GM12878 (cell line): ENCODE results near the gene CTXND2.

Experiments
- BHLHE40 ChIP-seq, 2 experiments: fragments of 450-650 bp in 1 of 2; IDR thresholded peaks; 2 replicates each; pipeline ENCODE4 v1.6.1; 2011 to 2017; ENCODE audit warnings: low read depth in 2 of 2, borderline replicate concordance in 1 of 2, improper control_type of control experiment in 1 of 2, low read length in 1 of 2, mild to moderate bottlenecking in 1 of 2
- CHD2 ChIP-seq: IDR thresholded peaks from 2 replicates; pipeline ENCODE4 v1.6.1; 2011; ENCODE audit warnings: low read depth, low read length, improper control_type of control experiment, borderline replicate concordance
- CHD4 ChIP-seq: fragments of 200-600 bp; sonication (generic); IDR thresholded peaks from 2 replicates; pipeline ENCODE4 v1.6.1; 2016; ENCODE audit warnings: mild to moderate bottlenecking
- CTCF ChIP-seq, 3 experiments: IDR thresholded peaks in 2 of 3; conservative IDR thresholded peaks in 1 of 3; 2 replicates each; pipeline ENCODE4 v1.5.1; 2011; ENCODE audit warnings: low read depth in 3 of 3, low read length in 3 of 3, mild to moderate bottlenecking in 3 of 3, control low read depth in 2 of 3, moderate library complexity in 2 of 3, inconsistent platforms in 1 of 3, mixed read lengths in 1 of 3; ENCODE audit not compliant: control insufficient read depth in 2 of 3, insufficient read depth in 1 of 3; ENCODE audit errors: extremely low read depth in 1 of 3
- MYC ChIP-seq: IDR thresholded peaks from 2 replicates; pipeline ENCODE4 v1.6.1; 2011; ENCODE audit warnings: mild to moderate bottlenecking, low read length, moderate library complexity, inconsistent platforms; ENCODE audit not compliant: insufficient read depth, insufficient replicate concordance, insufficient read length, severe bottlenecking
- NFYB ChIP-seq: IDR thresholded peaks from 2 replicates; pipeline ENCODE4 v1.6.1; 2011; ENCODE audit warnings: low read depth, mild to moderate bottlenecking, low read length, improper control_type of control experiment, moderate library complexity; ENCODE audit not compliant: insufficient read depth
- SIN3A ChIP-seq: IDR thresholded peaks from 2 replicates; pipeline ENCODE4 v1.6.1; 2012; ENCODE audit warnings: low read depth, low read length, improper control_type of control experiment
- SPI1 ChIP-seq: IDR thresholded peaks from 2 replicates; pipeline ENCODE4 v1.6.1; 2011; ENCODE audit warnings: low read depth, mild to moderate bottlenecking, low read length, moderate library complexity, borderline replicate concordance; ENCODE audit not compliant: insufficient read depth
- ZNF274 ChIP-seq: IDR thresholded peaks from one replicate; pipeline ENCODE4 v1.8.0; 2011; ENCODE audit not compliant: insufficient read length, insufficient read depth
- ZNF384 ChIP-seq: IDR thresholded peaks from 2 replicates; pipeline ENCODE4 v1.6.1; 2012; ENCODE audit warnings: low read depth, mild to moderate bottlenecking, low read length, improper control_type of control experiment, borderline replicate concordance

- no peak for TF ChIP-seq MYC
- no peak for TF ChIP-seq SPI1
- TF ChIP-seq BHLHE40 (IDR thresholded peaks at IDR 0.05; ENCODE audit: borderline replicate concordance in 1 of 2, low read depth in 2 of 2, low read length in 1 of 2), result no peak
- no peak for TF ChIP-seq CHD4
- TF ChIP-seq SIN3A, result no peak
- TF ChIP-seq CTCF (IDR thresholded peaks at IDR 0.05 in 2 of 3, conservative IDR thresholded peaks at IDR 0.05 in 1 of 3; ENCODE audit: control insufficient read depth in 2 of 3, extremely low read depth in 1 of 3, insufficient read depth in 1 of 3, low read depth in 3 of 3, low read length in 3 of 3), result no peak
- no peak for TF ChIP-seq ZNF384
- no peak for TF ChIP-seq ZNF274
- TF ChIP-seq CHD2, result no peak
- no peak for TF ChIP-seq NFYB
These were observed 19.4 kb downstream of the CTXND2 start for GRCh38 chr1:150906329-150906728.
